H1 (cell line): Measurements from ENCODE around the gene OR2V1. TPM values are rescaled to one million over a fixed set of nuclear protein-coding genes. Genes with fewer than 3 reads are reported as not detected.

Experiments used
- CTCF ChIA-PET: fragments of 300-600 bp; sonication (Branson Sonifier 250); formaldehyde crosslinking; loops from one replicate; lab custom pipeline; 2021; ENCODE audit not compliant: partially characterized antibody; lab: Charles Lee
- POLR2A ChIA-PET: fragments of 300-600 bp; sonication (Branson Sonifier 250); formaldehyde crosslinking; loops from one replicate; lab custom pipeline; 2021; ENCODE audit warnings: inconsistent platforms; ENCODE audit not compliant: partially characterized antibody; lab: Charles Lee
- DNase-seq, 2 experiments: peaks; one replicate each; pipeline versions ENCODE4 v3.0.0 to v3.0.0-alpha.2; 2010 to 2022; ENCODE audit warnings: low spot score in 2 of 2, low read depth in 1 of 2, mixed read lengths in 1 of 2
- FAIRE-seq: peaks from 2 replicates; lab custom pipeline; 2011; peaks lifted over from hg19 to GRCh38; lab: Jason Lieb, UNC
- H2AFZ ChIP-seq: 2 replicates; pipeline ENCODE4 v1.8.1; 2012; ENCODE audit warnings: low read length, inconsistent platforms
- H2AK5ac ChIP-seq: 2 replicates; pipeline ENCODE4 v1.6.1; 2013; ENCODE audit warnings: low read depth, low read length
- H2BK120ac ChIP-seq: replicated peaks from 2 replicates; pipeline ENCODE3; 2013; ENCODE audit warnings: low read depth, low read length, inconsistent platforms
- H2BK12ac ChIP-seq: 2 replicates; pipeline ENCODE4 v1.6.1; 2013; ENCODE audit warnings: low read depth, low read length
- H2BK15ac ChIP-seq: 2 replicates; pipeline ENCODE4 v1.6.1; 2013; ENCODE audit warnings: low read length
- H2BK20ac ChIP-seq: 2 replicates; pipeline ENCODE4 v1.6.1; 2013; ENCODE audit warnings: low read length
- H2BK5ac ChIP-seq: 2 replicates; pipeline ENCODE4 v1.6.1; 2013; ENCODE audit warnings: low read depth, low read length
- H3K14ac ChIP-seq: 2 replicates; pipeline ENCODE4 v1.6.1; 2013; ENCODE audit warnings: inconsistent platforms; ENCODE audit not compliant: insufficient read length
- H3K18ac ChIP-seq: 2 replicates; pipeline ENCODE4 v1.6.1; 2013; ENCODE audit warnings: low read length; ENCODE audit errors: extremely low read depth
- H3K23ac ChIP-seq: 2 replicates; pipeline ENCODE4 v1.6.1; 2013; ENCODE audit warnings: inconsistent platforms; ENCODE audit not compliant: insufficient read length
- H3K23me2 ChIP-seq: 2 replicates; pipeline ENCODE4 v1.6.1; 2013; ENCODE audit warnings: low read depth, low read length
- H3K27ac ChIP-seq: 2 replicates; pipeline ENCODE4 v1.6.1; 2011; ENCODE audit warnings: low read depth, low read length, inconsistent platforms
- H3K27me3 ChIP-seq, 4 experiments: replicated peaks in 1 of 4; 1 replicate in 1 of 4; 2 replicates in 3 of 4; pipeline versions ENCODE4 v1.6.1 to v1.8.1; 2011 to 2013; ENCODE audit warnings: low read length in 3 of 4, mild to moderate bottlenecking in 3 of 4, inconsistent platforms in 2 of 4, mixed read lengths in 2 of 4, moderate library complexity in 1 of 4; ENCODE audit not compliant: control insufficient read depth in 3 of 4, insufficient read depth in 3 of 4; ENCODE audit errors: extremely low read depth in 1 of 4
- H3K36me3 ChIP-seq, 4 experiments: 2 replicates each; pipeline versions ENCODE4 v1.6.1 to v1.8.1; 2011 to 2013; ENCODE audit warnings: mild to moderate bottlenecking in 4 of 4, low read length in 3 of 4, moderate library complexity in 2 of 4, control low read depth in 1 of 4, inconsistent platforms in 1 of 4; ENCODE audit not compliant: insufficient read depth in 4 of 4, control insufficient read depth in 2 of 4
- H3K4ac ChIP-seq: replicated peaks from 2 replicates; pipeline ENCODE3; 2013; ENCODE audit warnings: low read length, low read depth, mixed read lengths, inconsistent platforms; ENCODE audit not compliant: insufficient read length
- H3K4me1 ChIP-seq, 4 experiments: replicated peaks in 1 of 4; 1 replicate in 1 of 4; 2 replicates in 3 of 4; pipeline versions ENCODE4 v1.6.1 to v1.8.1; 2011 to 2013; ENCODE audit warnings: low read length in 3 of 4, inconsistent platforms in 2 of 4, mixed read lengths in 1 of 4; ENCODE audit not compliant: insufficient read depth in 4 of 4, control insufficient read depth in 3 of 4
- H3K4me2 ChIP-seq, 2 experiments: 2 replicates each; pipeline versions ENCODE4 v1.6.1 to v1.8.1; 2011 to 2013; ENCODE audit warnings: low read depth in 2 of 2, low read length in 2 of 2, control low read depth in 1 of 2, inconsistent platforms in 1 of 2, mild to moderate bottlenecking in 1 of 2; ENCODE audit not compliant: insufficient read depth in 1 of 2
- H3K4me3 ChIP-seq, 4 experiments: fragments of 200-600, 300-600 bp in 1 of 4; sonication (generic), shearing (Covaris generic), sonication (Bioruptor Twin) in 1 of 4; 2 replicates each; pipeline versions ENCODE4 v1.5.1 to v1.8.1; 2011 to 2016; ENCODE audit warnings: low read length in 4 of 4, low read depth in 3 of 4, control low read depth in 2 of 4, inconsistent platforms in 2 of 4, mild to moderate bottlenecking in 2 of 4, mixed read lengths in 1 of 4, moderate library complexity in 1 of 4; ENCODE audit not compliant: insufficient read depth in 2 of 4; ENCODE audit errors: extremely low read depth in 1 of 4
- H3K56ac ChIP-seq: replicated peaks from 2 replicates; pipeline ENCODE3; 2013; ENCODE audit warnings: low read depth, mild to moderate bottlenecking, mixed read lengths, low read length, inconsistent platforms; ENCODE audit not compliant: insufficient read length
- H3K79me1 ChIP-seq: 2 replicates; pipeline ENCODE4 v1.6.1; 2013; ENCODE audit warnings: low read depth, low read length, control low read depth
- H3K79me2 ChIP-seq, 2 experiments: 2 replicates each; pipeline versions ENCODE4 v1.6.1 to v1.8.1; 2012 to 2013; ENCODE audit warnings: low read length in 2 of 2, mild to moderate bottlenecking in 2 of 2, inconsistent platforms in 1 of 2; ENCODE audit not compliant: insufficient read depth in 2 of 2, control insufficient read depth in 1 of 2
- H3K9ac ChIP-seq, 4 experiments: replicated peaks in 1 of 4; 1 replicate in 1 of 4; 2 replicates in 3 of 4; pipeline versions ENCODE4 v1.6.1 to v1.8.1; 2011 to 2013; ENCODE audit warnings: low read depth in 3 of 4, low read length in 3 of 4, control low read depth in 2 of 4, mild to moderate bottlenecking in 2 of 4, moderate library complexity in 2 of 4, inconsistent platforms in 1 of 4; ENCODE audit errors: extremely low read depth in 1 of 4
- H3K9me3 ChIP-seq, 2 experiments: 2 replicates each; pipeline versions ENCODE4 v1.6.1 to v1.8.1; 2012 to 2013; ENCODE audit warnings: mild to moderate bottlenecking in 2 of 2, moderate library complexity in 2 of 2, control low read depth in 1 of 2, inconsistent platforms in 1 of 2, low read depth in 1 of 2, low read length in 1 of 2, mixed read lengths in 1 of 2; ENCODE audit not compliant: insufficient read depth in 2 of 2
- H4K20me1 ChIP-seq, 2 experiments: replicated peaks in 1 of 2; 2 replicates each; pipeline versions ENCODE3 to v1.8.1; 2011 to 2013; ENCODE audit warnings: inconsistent platforms in 2 of 2, low read length in 2 of 2, mild to moderate bottlenecking in 1 of 2; ENCODE audit not compliant: insufficient read depth in 2 of 2, control insufficient read depth in 1 of 2
- H4K5ac ChIP-seq: 2 replicates; pipeline ENCODE4 v1.6.1; 2013; ENCODE audit warnings: low read length, low read depth, mixed read lengths, inconsistent platforms; ENCODE audit not compliant: insufficient read length
- H4K8ac ChIP-seq: 2 replicates; pipeline ENCODE4 v1.8.0; 2013; ENCODE audit warnings: mild to moderate bottlenecking, moderate library complexity, low read length, inconsistent platforms; ENCODE audit not compliant: insufficient read depth; ENCODE audit errors: extremely low read depth
- H4K91ac ChIP-seq: replicated peaks from 2 replicates; pipeline ENCODE3; 2013; ENCODE audit warnings: low read length, mixed read lengths, inconsistent platforms; ENCODE audit not compliant: insufficient read length
- ATF2 ChIP-seq: IDR thresholded peaks from 2 replicates; pipeline ENCODE4 v1.6.1; 2012; ENCODE audit warnings: low read length, inconsistent platforms
- EP300 ChIP-seq, 2 experiments: IDR thresholded peaks; 1 replicate in 1 of 2; 2 replicates in 1 of 2; pipeline ENCODE4 v1.6.1; 2011 to 2012; ENCODE audit warnings: low read depth in 2 of 2, low read length in 2 of 2, mild to moderate bottlenecking in 2 of 2, borderline replicate concordance in 1 of 2, inconsistent platforms in 1 of 2, moderate library complexity in 1 of 2
- FOSL1 ChIP-seq: IDR thresholded peaks from 2 replicates; pipeline ENCODE4 v1.6.1; 2011; ENCODE audit warnings: mild to moderate bottlenecking, low read depth, low read length, moderate library complexity; ENCODE audit not compliant: insufficient read depth
- MAX ChIP-seq: IDR thresholded peaks from 2 replicates; pipeline ENCODE4 v1.6.1; 2012; ENCODE audit warnings: inconsistent platforms
- WGBS, 2 experiments: shearing (Covaris generic) in 1 of 2; methylation state at CpG; one replicate each; pipeline versions ENCODE4 v1.1.6 to v1.1.7; 2013 to 2015; ENCODE audit warnings: low lambda C conversion rate in 2 of 2, mixed read lengths in 2 of 2, inconsistent platforms in 1 of 2, low coverage in 1 of 2, missing lambda C conversion rate in 1 of 2; ENCODE audit not compliant: insufficient replicate concordance in 2 of 2, insufficient coverage in 1 of 2, insufficient read length in 1 of 2; ENCODE audit errors: extremely low coverage in 1 of 2, missing lambda C conversion rate in 1 of 2; 5-methylcytosine and 5-hydroxymethylcytosine counted together
- polyA plus RNA-seq, 7 experiments: library from polyadenylated mRNA; depleted of rRNA in 3 of 7; stranded (reverse) in 5 of 7; unstranded in 2 of 7; fragments of >200 nt in 5 of 7; fragments of 200-250 nt in 2 of 7; gene quantifications; 1 replicate in 5 of 7; 2 replicates in 1 of 7; 4 replicates in 1 of 7; pipeline versions ENCODE4 v1.2.1 to v1.2.3, GENCODE V29; 2011 to 2013; ENCODE audit warnings: missing spikeins in 2 of 7, mixed read lengths in 2 of 7
- total RNA-seq: library from RNA; stranded (reverse); fragmentation: NEBNext Ultra II Directional; extraction: Animal tissue kit (Norgen Biotek cat#: 25700); gene quantifications from 2 replicates; pipeline ENCODE4 v1.2.1, GENCODE V29; 2021
- TF ChIP-seq, protein P1 (sequence below): IDR thresholded peaks from 2 replicates; pipeline ENCODE4 v1.6.1; 2012; ENCODE audit warnings: inconsistent platforms

OR2V1 gene
- total and polyA plus RNA-seq, 2 of the 8 experiments (the other 6 are each of a cell fraction or from before 2014, with no cell fraction given), result not detected

DNA sequence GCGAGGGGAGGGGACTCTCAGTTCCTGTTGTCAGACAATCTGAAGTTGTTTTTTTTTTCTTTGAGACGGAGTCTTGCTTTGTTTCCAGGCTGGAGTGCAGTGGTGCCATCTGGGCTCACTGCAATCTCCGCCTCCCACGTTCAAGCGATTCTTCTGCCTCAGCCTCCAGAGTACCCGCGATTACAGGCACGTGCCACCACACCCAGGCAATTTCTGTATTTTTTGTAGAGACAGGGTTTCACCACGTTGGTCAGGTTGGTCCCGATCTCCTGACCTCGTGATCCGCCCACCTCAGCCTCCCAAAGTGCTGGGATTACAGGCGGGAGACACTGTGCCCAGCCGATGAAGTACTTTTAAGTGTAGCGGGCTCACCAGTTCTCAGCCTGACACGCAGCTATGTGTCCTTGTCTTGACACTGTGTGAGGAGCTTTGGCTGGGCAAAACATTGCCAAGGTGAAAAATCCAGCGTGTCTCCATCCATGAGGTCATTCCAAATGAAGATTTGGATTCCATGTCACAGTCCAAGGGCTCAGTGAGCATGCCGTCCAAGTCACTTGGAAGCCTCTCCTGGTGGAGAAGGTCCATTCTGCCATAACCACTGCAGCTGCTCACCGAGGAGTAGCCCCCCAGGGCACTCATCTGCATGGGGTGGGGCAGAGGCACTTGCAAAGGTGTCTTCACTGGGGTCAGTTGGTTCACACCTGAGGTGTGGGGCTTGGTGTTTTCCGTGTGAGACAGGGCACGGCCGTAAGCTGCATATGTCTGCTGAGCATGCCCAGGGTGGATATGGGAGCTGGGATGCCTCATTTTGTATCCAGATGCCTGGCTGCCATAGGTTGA is 32.0 kb downstream of the OR2V1 start:
- Histone ChIP-seq H2BK20ac (no peak overlapping the region), H4K8ac (no peak overlapping the region), H3K23ac (no peak overlapping the region), H3K23me2 (peaks cover 2% of the 10 kb centered on the region; the same call in 1 of the 2 replicates), H3K4me3 (peak overlapping the region in 1 of 4 experiments; percentile 42; a peak in 2 of 8 replicates), H3K4me1 (peaks cover 0 to 7% (median 0%) of the 10 kb centered on the region in 4 experiments; a peak in 2 of 7 replicates), H2AFZ (no peak overlapping the region), H3K36me3 (peaks cover 0 to 3% (median 0%) of the 10 kb centered on the region in 4 experiments; a peak in 1 of 8 replicates), H3K9me3 (no peaks in the 10 kb centered on the region), H2AK5ac (no peak overlapping the region), H3K4me2 (peak overlapping the region; percentile 9 to 26; a peak in 3 of 4 replicates), H3K27me3 (peaks cover 16 to 21% (median 20%) of the 10 kb centered on the region in 4 experiments), H4K91ac (no peak overlapping the region), H3K79me1 (no peaks in the 10 kb centered on the region; the same call in 1 of the 2 replicates), H2BK12ac (no peak overlapping the region; the same call in 1 of the 2 replicates), H3K27ac (no peak overlapping the region), H3K56ac (no peak overlapping the region), H3K14ac (no peak overlapping the region), H4K5ac (no peak overlapping the region), H3K9ac (no peak overlapping the region), H2BK15ac (no peak overlapping the region), H3K4ac (no peak overlapping the region), H2BK120ac (no peak overlapping the region), H2BK5ac (no peak overlapping the region), H4K20me1 (peaks cover 3 to 8% of the 10 kb centered on the region in 2 experiments), H3K79me2 (no peaks in the 10 kb centered on the region), H3K18ac (no peak overlapping the region; the same call in 1 of the 2 replicates)
- FAIRE-seq (no peak), DNase-seq (no peak)
- 35% methylated on average over 19 of the region's 22 CpGs; no CpG with 5 or more reads in 1 of the 2 experiments for WGBS, 2 experiments
- ChIA-PET CTCF (interaction anchor here (0.5 to 2.0 kb wide), 8 partner anchors 11 to 310 kb away, joined by 3 to 10 read pairs (median 4); no protein-coding TSS in a partner anchor), POLR2A (interaction anchor here (1.2 to 1.4 kb wide), 3 partner anchors 29 to 313 kb away, joined by 3 to 7 read pairs (median 4); no protein-coding TSS in a partner anchor)
- TF ChIP-seq, protein P1, sequence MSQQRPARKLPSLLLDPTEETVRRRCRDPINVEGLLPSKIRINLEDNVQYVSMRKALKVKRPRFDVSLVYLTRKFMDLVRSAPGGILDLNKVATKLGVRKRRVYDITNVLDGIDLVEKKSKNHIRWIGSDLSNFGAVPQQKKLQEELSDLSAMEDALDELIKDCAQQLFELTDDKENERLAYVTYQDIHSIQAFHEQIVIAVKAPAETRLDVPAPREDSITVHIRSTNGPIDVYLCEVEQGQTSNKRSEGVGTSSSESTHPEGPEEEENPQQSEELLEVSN, result peak; percentile 8; the same call in 1 of the 2 replicates
- TF ChIP-seq MAX (peak; percentile 30), FOSL1 (no peak), EP300 (IDR thresholded peaks at IDR 0.05; ENCODE audit: borderline replicate concordance in 1 of 2, low read depth in 2 of 2, low read length in 2 of 2) (no peak), ATF2 (no peak)
